Measurements from ENCODE around the gene ELAPOR2.

GRCh38 chr7:87067788-87068187 lies 8.3 kb upstream of the ELAPOR2 start:
- TF ChIP-seq, protein P1, sequence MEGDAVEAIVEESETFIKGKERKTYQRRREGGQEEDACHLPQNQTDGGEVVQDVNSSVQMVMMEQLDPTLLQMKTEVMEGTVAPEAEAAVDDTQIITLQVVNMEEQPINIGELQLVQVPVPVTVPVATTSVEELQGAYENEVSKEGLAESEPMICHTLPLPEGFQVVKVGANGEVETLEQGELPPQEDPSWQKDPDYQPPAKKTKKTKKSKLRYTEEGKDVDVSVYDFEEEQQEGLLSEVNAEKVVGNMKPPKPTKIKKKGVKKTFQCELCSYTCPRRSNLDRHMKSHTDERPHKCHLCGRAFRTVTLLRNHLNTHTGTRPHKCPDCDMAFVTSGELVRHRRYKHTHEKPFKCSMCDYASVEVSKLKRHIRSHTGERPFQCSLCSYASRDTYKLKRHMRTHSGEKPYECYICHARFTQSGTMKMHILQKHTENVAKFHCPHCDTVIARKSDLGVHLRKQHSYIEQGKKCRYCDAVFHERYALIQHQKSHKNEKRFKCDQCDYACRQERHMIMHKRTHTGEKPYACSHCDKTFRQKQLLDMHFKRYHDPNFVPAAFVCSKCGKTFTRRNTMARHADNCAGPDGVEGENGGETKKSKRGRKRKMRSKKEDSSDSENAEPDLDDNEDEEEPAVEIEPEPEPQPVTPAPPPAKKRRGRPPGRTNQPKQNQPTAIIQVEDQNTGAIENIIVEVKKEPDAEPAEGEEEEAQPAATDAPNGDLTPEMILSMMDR (conservative IDR thresholded peaks at IDR 0.05; ENCODE audit: low read depth, low read length), result no peak
- no peak for TF ChIP-seq EZH2 (IDR thresholded peaks at IDR 0.05; ENCODE audit: borderline replicate concordance, low read depth, low read length, poor library complexity, severe bottlenecking)
